Loucy (cell line): ENCODE data around the gene HS6ST3.

ENCODE experiments used
- H2AFZ ChIP-seq: fragments of 200-600 bp; sonication (generic); 2 replicates; pipeline ENCODE4 v1.6.0; 2016; ENCODE audit warnings: antibody characterized with exemption, mild to moderate bottlenecking, low read length, moderate library complexity
- H3F3A ChIP-seq: fragments of 200-600 bp; 2 replicates; pipeline ENCODE4 v1.6.0; 2016; ENCODE audit warnings: antibody characterized with exemption, low read depth, mild to moderate bottlenecking
- H3K27me3 ChIP-seq: fragments of 200-600 bp; sonication (generic); 2 replicates; pipeline ENCODE4 v1.6.1; 2014; ENCODE audit warnings: low read length, mild to moderate bottlenecking; ENCODE audit not compliant: insufficient read depth, poor library complexity, severe bottlenecking
- H3K36me3 ChIP-seq: fragments of 200-600 bp; sonication (generic); 2 replicates; pipeline ENCODE4 v1.6.1; 2016; ENCODE audit warnings: low read length; ENCODE audit not compliant: insufficient read depth
- H3K4me1 ChIP-seq: fragments of 200-600 bp; sonication (generic); 2 replicates; pipeline ENCODE4 v1.5.1; 2014; ENCODE audit warnings: low read length, mild to moderate bottlenecking; ENCODE audit not compliant: insufficient read depth, poor library complexity, severe bottlenecking
- H3K4me2 ChIP-seq: fragments of 200-600 bp; sonication (generic); 2 replicates; pipeline ENCODE4 v1.6.0; 2014; ENCODE audit warnings: antibody characterized with exemption, low read length, low read depth, mild to moderate bottlenecking; ENCODE audit not compliant: poor library complexity, severe bottlenecking
- H3K4me3 ChIP-seq: fragments of 200-600 bp; sonication (generic); 2 replicates; pipeline ENCODE4 v1.5.1; 2014; ENCODE audit warnings: low read length, mild to moderate bottlenecking, mixed read lengths; ENCODE audit not compliant: poor library complexity, severe bottlenecking
- H3K79me2 ChIP-seq: fragments of 200-600 bp; sonication (generic); 2 replicates; pipeline ENCODE4 v1.6.1; 2014; ENCODE audit warnings: low read length; ENCODE audit not compliant: insufficient read depth
- H3K9ac ChIP-seq: fragments of 200-600 bp; sonication (generic); 2 replicates; pipeline ENCODE4 v1.6.0; 2014; ENCODE audit warnings: mild to moderate bottlenecking, low read depth, low read length, moderate library complexity; ENCODE audit not compliant: poor library complexity, severe bottlenecking
- H3K9me2 ChIP-seq: fragments of 200-600 bp; sonication (generic); replicated peaks from 2 replicates; pipeline ENCODE4 v1.6.1; 2016; ENCODE audit warnings: low read depth, low read length, mixed read lengths
- H3K9me3 ChIP-seq: fragments of 200-600 bp; sonication (generic); 2 replicates; pipeline ENCODE4 v1.6.1; 2014; ENCODE audit warnings: mild to moderate bottlenecking, antibody characterized with exemption, low read length, low read depth; ENCODE audit not compliant: insufficient read depth
- H4K20me1 ChIP-seq: fragments of 200-600 bp; sonication (generic); 2 replicates; pipeline ENCODE4 v1.6.0; 2014; ENCODE audit warnings: antibody characterized with exemption, low read length, mild to moderate bottlenecking; ENCODE audit not compliant: insufficient read depth, poor library complexity, severe bottlenecking
- CTCF ChIP-seq: fragments of 200-600 bp; sonication (generic); conservative IDR thresholded peaks from 2 replicates; pipeline ENCODE4 v1.5.1; 2014; ENCODE audit warnings: mild to moderate bottlenecking, antibody characterized with exemption, low read length
- EZH2phosphoT487 ChIP-seq: fragments of 200-600 bp; IDR thresholded peaks from 2 replicates; pipeline ENCODE4 v1.6.1; 2018; ENCODE audit warnings: antibody characterized with exemption, mild to moderate bottlenecking, moderate library complexity, borderline replicate concordance

Gene HS6ST3

DNA sequence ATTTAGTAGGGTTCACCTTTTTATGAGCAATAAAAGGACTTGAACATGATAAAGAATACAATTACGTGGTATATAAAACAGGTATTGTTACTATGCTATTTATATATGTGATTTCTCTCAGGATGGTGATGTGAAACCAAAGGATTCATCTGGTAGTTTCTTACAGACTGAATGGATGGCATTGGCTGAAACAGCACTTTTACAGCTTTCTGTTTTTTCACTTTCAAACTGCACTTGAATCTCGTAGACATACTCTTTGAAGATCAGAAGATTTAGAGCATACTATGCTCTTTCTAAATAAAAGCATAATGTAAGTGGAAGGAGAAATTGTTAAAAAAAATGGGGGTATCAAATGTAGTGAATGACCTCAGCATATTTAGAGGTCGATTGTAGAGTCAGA lies 354.8 kb downstream of the HS6ST3 start:
- Histone ChIP-seq H3K79me2 (no peaks in the 10 kb centered on the region), H3F3A (no peaks in the 10 kb centered on the region), H3K4me2 (no peak overlapping the region), H3K9ac (no peak overlapping the region), H3K9me3 (no peaks in the 10 kb centered on the region), H3K4me3 (no peak overlapping the region), H3K36me3 (no peaks in the 10 kb centered on the region), H3K9me2 (no peaks in the 10 kb centered on the region), H3K4me1 (no peaks in the 10 kb centered on the region), H4K20me1 (no peaks in the 10 kb centered on the region), H2AFZ (no peak overlapping the region), H3K27me3 (no peaks in the 10 kb centered on the region)
- TF ChIP-seq EZH2phosphoT487 (no peak), CTCF (no peak)

DNA sequence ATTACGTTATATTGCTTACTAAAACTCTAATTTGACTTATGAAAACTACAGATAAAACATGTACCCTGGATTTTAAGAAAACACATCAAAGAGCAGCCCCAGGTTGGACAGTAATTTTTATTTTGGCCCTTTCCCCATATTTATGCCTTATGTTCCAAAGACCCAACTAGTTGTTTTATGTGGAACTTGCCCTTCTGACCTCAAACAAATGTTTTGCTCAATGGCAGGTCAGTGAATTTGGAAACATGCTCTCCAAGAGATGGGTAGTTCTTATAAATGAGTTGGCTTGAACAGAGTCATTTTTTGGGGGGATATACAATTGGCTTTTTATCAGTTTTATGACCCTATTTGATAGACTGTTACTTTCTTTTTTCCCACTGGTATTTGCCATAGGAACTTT lies 360.0 kb downstream of the HS6ST3 start:
- Histone ChIP-seq H3F3A (no peaks in the 10 kb centered on the region), H3K79me2 (no peaks in the 10 kb centered on the region), H3K4me1 (no peaks in the 10 kb centered on the region), H3K27me3 (no peaks in the 10 kb centered on the region), H2AFZ (no peak overlapping the region), H3K36me3 (no peaks in the 10 kb centered on the region), H3K9ac (no peak overlapping the region), H4K20me1 (no peaks in the 10 kb centered on the region), H3K9me2 (no peaks in the 10 kb centered on the region), H3K4me3 (no peak overlapping the region), H3K9me3 (no peaks in the 10 kb centered on the region), H3K4me2 (no peak overlapping the region)
- TF ChIP-seq EZH2phosphoT487 (no peak), CTCF (no peak)

GRCh38 chr13:96450326-96451020 lies 360.6 kb downstream of the HS6ST3 start:
- Histone ChIP-seq H3K4me2 (no peak overlapping the region), H3K9ac (no peak overlapping the region), H2AFZ (no peak overlapping the region), H3K36me3 (no peaks in the 10 kb centered on the region), H3K4me3 (no peak overlapping the region), H3K27me3 (no peaks in the 10 kb centered on the region), H3K9me3 (no peaks in the 10 kb centered on the region), H3K79me2 (no peaks in the 10 kb centered on the region), H3F3A (no peaks in the 10 kb centered on the region), H3K4me1 (no peaks in the 10 kb centered on the region), H3K9me2 (no peaks in the 10 kb centered on the region), H4K20me1 (no peaks in the 10 kb centered on the region)
- no peak for TF ChIP-seq EZH2phosphoT487
- TF ChIP-seq CTCF: no peak
